HCT116 (cell line): ENCODE measurements around the gene CNN3. TPM values are rescaled to one million over a fixed set of nuclear protein-coding genes. Genes with fewer than 3 reads are reported as not detected.

Experiments
- ATAC-seq: fragments of 200-7000 bp; cut with Tn5 transposase; 2 replicates; pipeline ENCODE4 v1.9.1; 2020; ENCODE audit warnings: mild to moderate bottlenecking, moderate library complexity
- BruUV-seq: library from RNA; stranded (reverse); fragments of 400-500 nt; replicated peaks from 2 replicates; lab custom pipeline; 2021; lab: Mats Ljungman, UMichigan
- CTCF ChIA-PET: fragments of 300-600 bp; sonication (Branson Sonifier 250); formaldehyde crosslinking; loops from one replicate; lab custom pipeline; 2021; ENCODE audit warnings: antibody characterized with exemption; lab: Charles Lee
- POLR2A ChIA-PET: fragments of 300-600, 350-600 bp; sonication (Branson Sonifier 250); formaldehyde crosslinking; loops from one replicate; lab custom pipeline; 2021; ENCODE audit warnings: antibody characterized with exemption; lab: Charles Lee
- RAD21 ChIA-PET, 2 experiments: fragments of 300-600 bp; sonication (Branson Sonifier 250); formaldehyde crosslinking; loops; one replicate each; lab custom pipeline; 2023; ENCODE audit warnings: low total read pairs in 2 of 2; ENCODE audit not compliant: uncharacterized antibody in 2 of 2, unreplicated experiment in 2 of 2, low non-redundant PET in 1 of 2; lab: Charles Lee
- DNase-seq: peaks from one replicate; pipeline ENCODE4 v3.0.0-alpha.2; 2010; ENCODE audit warnings: low read depth, low spot score
- H2AFZ ChIP-seq: fragments of 200-600 bp; shearing (Covaris generic), sonication (generic); 2 replicates; pipeline ENCODE4 v1.6.1; 2017; ENCODE audit warnings: low read depth, mixed run types, mixed read lengths, antibody characterized with exemption, low read length; ENCODE audit not compliant: poor library complexity, severe bottlenecking
- H3K27ac ChIP-seq: 2 replicates; pipeline ENCODE4 v1.5.1; 2012; ENCODE audit warnings: low read depth, low read length
- H3K27me3 ChIP-seq: fragments of 200-600 bp; sonication (generic); 2 replicates; pipeline ENCODE4 v1.6.1; 2016; ENCODE audit warnings: mixed run types, low read length, mixed read lengths; ENCODE audit not compliant: insufficient read depth
- H3K36me3 ChIP-seq, 2 experiments: fragments of 200-500 bp in 1 of 2; fragments of 200-600 bp in 1 of 2; sonication (Bioruptor generic) in 1 of 2; sonication (generic) in 1 of 2; 2 replicates each; pipeline versions ENCODE4 v1.5.1 to v1.6.1; 2014 to 2016; ENCODE audit warnings: low read length in 2 of 2, inconsistent platforms in 1 of 2, mixed read lengths in 1 of 2, mixed run types in 1 of 2; ENCODE audit not compliant: insufficient read depth in 2 of 2, control insufficient read depth in 1 of 2
- H3K4me1 ChIP-seq, 2 experiments: fragments of 200-600 bp in 1 of 2; sonication (generic) in 1 of 2; 2 replicates each; pipeline versions ENCODE4 v1.5.1 to v1.6.1; 2012 to 2017; ENCODE audit warnings: low read length in 2 of 2, inconsistent platforms in 1 of 2, mild to moderate bottlenecking in 1 of 2, mixed read lengths in 1 of 2, mixed run types in 1 of 2, moderate library complexity in 1 of 2; ENCODE audit not compliant: insufficient read depth in 2 of 2, control insufficient read depth in 1 of 2
- H3K4me2 ChIP-seq: fragments of 200-600 bp; sonication (generic); 2 replicates; pipeline ENCODE4 v1.6.1; 2017; ENCODE audit warnings: mixed run types, low read length, mixed read lengths
- H3K4me3 ChIP-seq, 2 experiments: fragments of 200-600 bp in 1 of 2; sonication (generic) in 1 of 2; replicated peaks in 1 of 2; 2 replicates each; pipeline ENCODE4 v1.5.1; 2011 to 2016; ENCODE audit warnings: low read length in 2 of 2, control low read depth in 1 of 2, low read depth in 1 of 2, mild to moderate bottlenecking in 1 of 2, mixed read lengths in 1 of 2, mixed run types in 1 of 2
- H3K79me2 ChIP-seq: fragments of 200-600 bp; sonication (generic); 2 replicates; pipeline ENCODE4 v1.6.1; 2017; ENCODE audit warnings: mild to moderate bottlenecking, mixed run types, low read length, moderate library complexity, mixed read lengths; ENCODE audit not compliant: insufficient read depth
- H3K9ac ChIP-seq: fragments of 200-600 bp; sonication (generic); 2 replicates; pipeline ENCODE4 v1.6.1; 2016; ENCODE audit warnings: low read length, mixed read lengths
- H3K9me2 ChIP-seq: fragments of 200-600 bp; sonication (generic), shearing (Covaris generic); 2 replicates; pipeline ENCODE4 v1.6.1; 2017; ENCODE audit warnings: mixed run types, mild to moderate bottlenecking, moderate library complexity; ENCODE audit not compliant: insufficient read depth
- H3K9me3 ChIP-seq, 2 experiments: fragments of 200-500 bp in 1 of 2; fragments of 200-600 bp in 1 of 2; sonication (Bioruptor generic) in 1 of 2; sonication (generic) in 1 of 2; 2 replicates each; pipeline ENCODE4 v1.6.1; 2014 to 2017; ENCODE audit warnings: low read length in 2 of 2, mixed read lengths in 2 of 2, inconsistent platforms in 1 of 2, low read depth in 1 of 2, mild to moderate bottlenecking in 1 of 2, mixed run types in 1 of 2, moderate library complexity in 1 of 2; ENCODE audit not compliant: control insufficient read depth in 1 of 2, insufficient read depth in 1 of 2
- H4K20me1 ChIP-seq: fragments of 200-600 bp; sonication (generic), shearing (Covaris generic); 2 replicates; pipeline ENCODE4 v1.6.1; 2017; ENCODE audit warnings: mixed run types, mild to moderate bottlenecking, moderate library complexity; ENCODE audit not compliant: insufficient read depth
- CBX3 ChIP-seq: IDR thresholded peaks from 2 replicates; pipeline ENCODE4 v1.6.1; 2012; ENCODE audit warnings: low read depth
- CEBPB ChIP-seq: IDR thresholded peaks from 2 replicates; pipeline ENCODE4 v1.6.1; 2012; ENCODE audit warnings: low read depth
- EGR1 ChIP-seq: IDR thresholded peaks from 2 replicates; pipeline ENCODE4 v1.6.1; 2012; ENCODE audit warnings: low read depth
- EZH2 ChIP-seq: fragments of 200-600 bp; sonication (generic); IDR thresholded peaks from 2 replicates; pipeline ENCODE4 v1.6.1; 2017; ENCODE audit warnings: antibody characterized with exemption, mixed run types
- EZH2phosphoT487 ChIP-seq: fragments of 200-600 bp; IDR thresholded peaks from 2 replicates; pipeline ENCODE4 v1.6.1; 2018; ENCODE audit warnings: antibody characterized with exemption, borderline replicate concordance
- JUND ChIP-seq: IDR thresholded peaks from 2 replicates; pipeline ENCODE4 v1.6.1; 2012
- POLR2AphosphoS5 ChIP-seq: IDR thresholded peaks from 2 replicates; pipeline ENCODE4 v1.6.1; 2011; ENCODE audit warnings: mild to moderate bottlenecking, low read depth, low read length, moderate library complexity
- RAD21 ChIP-seq: IDR thresholded peaks from 2 replicates; pipeline ENCODE4 v1.6.1; 2012; ENCODE audit warnings: low read depth, mild to moderate bottlenecking
- SIN3A ChIP-seq: IDR thresholded peaks from 2 replicates; pipeline ENCODE4 v1.6.1; 2012; ENCODE audit warnings: low read depth
- SP1 ChIP-seq: IDR thresholded peaks from 2 replicates; pipeline ENCODE4 v1.6.1; 2012; ENCODE audit warnings: low read depth
- SRF ChIP-seq: IDR thresholded peaks from 2 replicates; pipeline ENCODE4 v1.6.1; 2012; ENCODE audit warnings: low read depth
- ZNF274 ChIP-seq: fragments of 200-500 bp; sonication (Bioruptor generic); IDR thresholded peaks from 2 replicates; pipeline ENCODE4 v1.6.1; 2014; ENCODE audit warnings: mild to moderate bottlenecking, low read depth, low read length, inconsistent platforms
- intact Hi-C: fragments of 100-400 bp; cut with micrococcal nuclease; formaldehyde crosslinking; loops from 2 replicates; pipeline ENCODE4 v1.10.0; 2022
- total RNA-seq: library from RNA; stranded (reverse); gene quantifications from one replicate; pipeline ENCODE4 v1.2.1, GENCODE V29; 2021; ENCODE audit not compliant: unreplicated experiment
- TF ChIP-seq, protein P1 (sequence below): IDR thresholded peaks from 2 replicates; pipeline ENCODE4 v1.6.1; 2012; ENCODE audit warnings: low read depth
- TF ChIP-seq, protein P2 (sequence below), 3 experiments: fragments of 200-600 bp in 1 of 3; sonication (generic) in 1 of 3; IDR thresholded peaks in 2 of 3; conservative IDR thresholded peaks in 1 of 3; 2 replicates each; pipeline ENCODE4 v1.5.1; 2012 to 2017; ENCODE audit warnings: low read depth in 2 of 3, low read length in 2 of 3, antibody characterized with exemption in 1 of 3, borderline replicate concordance in 1 of 3, control low read depth in 1 of 3, mild to moderate bottlenecking in 1 of 3, mixed read lengths in 1 of 3, mixed run types in 1 of 3, moderate library complexity in 1 of 3; ENCODE audit not compliant: insufficient read depth in 1 of 3
- TF ChIP-seq, protein P3 (sequence below): IDR thresholded peaks from 2 replicates; pipeline ENCODE4 v1.6.1; 2012

CNN3 gene
- total RNA-seq, 1 experiment from 2014 or later: 109 TPM

DNA sequence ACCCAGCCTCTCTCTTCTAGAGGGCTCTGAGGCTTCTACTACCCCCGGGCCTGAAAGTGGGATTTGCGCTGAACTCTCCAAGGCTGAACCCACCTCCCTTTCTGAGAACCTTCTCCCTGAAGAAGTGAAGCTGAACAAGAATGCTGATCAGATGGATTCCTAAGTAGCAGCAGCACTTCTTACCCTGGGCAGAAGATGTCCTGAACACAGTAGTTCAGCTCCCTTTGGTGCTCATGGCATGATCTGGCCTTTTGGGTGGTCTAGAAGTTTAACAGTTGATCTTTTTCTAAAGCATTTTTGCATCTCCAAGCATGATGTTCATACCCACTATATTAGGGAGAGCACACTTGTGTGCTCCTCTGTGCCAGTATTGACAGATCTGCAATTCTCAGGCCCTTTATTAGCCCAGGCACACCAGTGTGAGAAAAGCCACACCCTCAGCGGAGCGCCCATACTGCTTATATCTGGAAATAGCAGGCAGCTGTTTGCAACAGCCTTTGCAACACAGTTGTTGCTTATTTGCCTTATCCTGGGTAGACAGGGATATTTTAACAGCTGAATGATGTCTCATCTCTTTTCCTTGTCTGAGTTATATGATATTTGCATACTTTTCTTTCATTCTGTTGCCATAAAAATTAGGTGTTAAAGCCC lies 34.2 kb downstream of the CNN3 start:
- Histone ChIP-seq H3K4me2 (no peak overlapping the region), H2AFZ (no peak overlapping the region), H3K36me3 (peaks cover 16 to 21% of the 10 kb centered on the region in 2 experiments; a peak in 3 of 4 replicates), H3K79me2 (no peaks in the 10 kb centered on the region), H3K4me1 (no peaks in the 10 kb centered on the region), H4K20me1 (no peaks in the 10 kb centered on the region), H3K9me3 (no peaks in the 10 kb centered on the region), H3K4me3 (no peak overlapping the region), H3K9me2 (no peaks in the 10 kb centered on the region), H3K27ac (no peak overlapping the region), H3K9ac (no peak overlapping the region), H3K27me3 (no peaks in the 10 kb centered on the region)
- DNase-seq: no peak
- ChIA-PET CTCF (interaction anchor here (0.9 kb wide), 1 partner anchor 38 kb away, joined by 3 read pairs; no protein-coding TSS in a partner anchor), RAD21 (no interaction called here), POLR2A (no interaction called here)
- BruUV-seq: no TSS peak
- no peak; the same call in 1 of the 2 replicates for ATAC-seq
- intact Hi-C loops: no loop called here
- no peak for TF ChIP-seq RAD21
- TF ChIP-seq SIN3A: no peak
- no peak for TF ChIP-seq ZNF274
- no peak for TF ChIP-seq EZH2
- TF ChIP-seq JUND: no peak
- TF ChIP-seq, protein P1, sequence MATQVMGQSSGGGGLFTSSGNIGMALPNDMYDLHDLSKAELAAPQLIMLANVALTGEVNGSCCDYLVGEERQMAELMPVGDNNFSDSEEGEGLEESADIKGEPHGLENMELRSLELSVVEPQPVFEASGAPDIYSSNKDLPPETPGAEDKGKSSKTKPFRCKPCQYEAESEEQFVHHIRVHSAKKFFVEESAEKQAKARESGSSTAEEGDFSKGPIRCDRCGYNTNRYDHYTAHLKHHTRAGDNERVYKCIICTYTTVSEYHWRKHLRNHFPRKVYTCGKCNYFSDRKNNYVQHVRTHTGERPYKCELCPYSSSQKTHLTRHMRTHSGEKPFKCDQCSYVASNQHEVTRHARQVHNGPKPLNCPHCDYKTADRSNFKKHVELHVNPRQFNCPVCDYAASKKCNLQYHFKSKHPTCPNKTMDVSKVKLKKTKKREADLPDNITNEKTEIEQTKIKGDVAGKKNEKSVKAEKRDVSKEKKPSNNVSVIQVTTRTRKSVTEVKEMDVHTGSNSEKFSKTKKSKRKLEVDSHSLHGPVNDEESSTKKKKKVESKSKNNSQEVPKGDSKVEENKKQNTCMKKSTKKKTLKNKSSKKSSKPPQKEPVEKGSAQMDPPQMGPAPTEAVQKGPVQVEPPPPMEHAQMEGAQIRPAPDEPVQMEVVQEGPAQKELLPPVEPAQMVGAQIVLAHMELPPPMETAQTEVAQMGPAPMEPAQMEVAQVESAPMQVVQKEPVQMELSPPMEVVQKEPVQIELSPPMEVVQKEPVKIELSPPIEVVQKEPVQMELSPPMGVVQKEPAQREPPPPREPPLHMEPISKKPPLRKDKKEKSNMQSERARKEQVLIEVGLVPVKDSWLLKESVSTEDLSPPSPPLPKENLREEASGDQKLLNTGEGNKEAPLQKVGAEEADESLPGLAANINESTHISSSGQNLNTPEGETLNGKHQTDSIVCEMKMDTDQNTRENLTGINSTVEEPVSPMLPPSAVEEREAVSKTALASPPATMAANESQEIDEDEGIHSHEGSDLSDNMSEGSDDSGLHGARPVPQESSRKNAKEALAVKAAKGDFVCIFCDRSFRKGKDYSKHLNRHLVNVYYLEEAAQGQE: no peak
- no peak for TF ChIP-seq EZH2phosphoT487
- no peak for TF ChIP-seq SP1
- TF ChIP-seq CBX3: no peak
- TF ChIP-seq SRF: no peak
- no peak for TF ChIP-seq CEBPB
- TF ChIP-seq, protein P2, sequence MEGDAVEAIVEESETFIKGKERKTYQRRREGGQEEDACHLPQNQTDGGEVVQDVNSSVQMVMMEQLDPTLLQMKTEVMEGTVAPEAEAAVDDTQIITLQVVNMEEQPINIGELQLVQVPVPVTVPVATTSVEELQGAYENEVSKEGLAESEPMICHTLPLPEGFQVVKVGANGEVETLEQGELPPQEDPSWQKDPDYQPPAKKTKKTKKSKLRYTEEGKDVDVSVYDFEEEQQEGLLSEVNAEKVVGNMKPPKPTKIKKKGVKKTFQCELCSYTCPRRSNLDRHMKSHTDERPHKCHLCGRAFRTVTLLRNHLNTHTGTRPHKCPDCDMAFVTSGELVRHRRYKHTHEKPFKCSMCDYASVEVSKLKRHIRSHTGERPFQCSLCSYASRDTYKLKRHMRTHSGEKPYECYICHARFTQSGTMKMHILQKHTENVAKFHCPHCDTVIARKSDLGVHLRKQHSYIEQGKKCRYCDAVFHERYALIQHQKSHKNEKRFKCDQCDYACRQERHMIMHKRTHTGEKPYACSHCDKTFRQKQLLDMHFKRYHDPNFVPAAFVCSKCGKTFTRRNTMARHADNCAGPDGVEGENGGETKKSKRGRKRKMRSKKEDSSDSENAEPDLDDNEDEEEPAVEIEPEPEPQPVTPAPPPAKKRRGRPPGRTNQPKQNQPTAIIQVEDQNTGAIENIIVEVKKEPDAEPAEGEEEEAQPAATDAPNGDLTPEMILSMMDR (IDR thresholded peaks at IDR 0.05 in 2 of 3, conservative IDR thresholded peaks at IDR 0.05 in 1 of 3; ENCODE audit: borderline replicate concordance in 1 of 3, insufficient read depth in 1 of 3, low read depth in 2 of 3, low read length in 2 of 3): no peak
- TF ChIP-seq, protein P3, sequence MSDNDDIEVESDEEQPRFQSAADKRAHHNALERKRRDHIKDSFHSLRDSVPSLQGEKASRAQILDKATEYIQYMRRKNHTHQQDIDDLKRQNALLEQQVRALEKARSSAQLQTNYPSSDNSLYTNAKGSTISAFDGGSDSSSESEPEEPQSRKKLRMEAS: no peak
- no peak for TF ChIP-seq POLR2AphosphoS5
- no peak for TF ChIP-seq EGR1
